Cardiac septum (tissue), 1 donor: ENCODE results near the gene ELFN1. TPM values are rescaled to one million over a fixed set of nuclear protein-coding genes. Genes with fewer than 3 reads are reported as not detected.

Source experiments
- DNase-seq: peaks from one replicate; pipeline ENCODE4 v3.0.0-alpha.2; 2020; ENCODE audit warnings: low spot score
- intact Hi-C: fragments of 100-400 bp; cut with DNase I; formaldehyde crosslinking; loops from one replicate; pipeline ENCODE4 v1.14.0; 2022
- total RNA-seq: library from RNA; stranded (reverse); fragmentation: NEBNext Ultra II Directional; extraction: Animal tissue kit (Norgen Biotek cat#: 25700); gene quantifications from one replicate; pipeline ENCODE4 v1.2.1, GENCODE V29; 2021
- donor health status: DM: no; HTN: no; CAD: no.

ELFN1 gene
- total RNA-seq, 1 donor from 2014 or later, result 7.4 TPM

DNA sequence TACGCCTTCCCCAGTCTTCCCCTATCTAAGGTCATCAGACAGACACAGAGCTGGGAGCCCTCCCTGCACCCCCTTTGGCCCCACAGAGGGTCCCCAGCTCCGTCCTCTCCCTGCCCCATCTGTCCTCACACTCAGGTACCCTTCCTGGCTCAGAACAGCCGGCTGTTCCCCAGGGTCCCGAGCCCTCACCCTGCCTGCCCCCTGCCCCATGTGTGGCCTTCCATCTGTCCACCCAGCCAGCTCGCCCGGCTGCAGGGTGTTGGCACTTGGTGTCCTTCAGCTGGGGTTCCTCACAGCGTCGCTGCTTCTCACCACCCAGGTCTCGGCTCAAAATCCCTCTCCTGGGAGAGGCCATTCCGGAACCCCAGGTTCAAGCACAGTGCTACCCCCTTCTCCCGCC is 28.9 kb upstream of the ELFN1 start:
- intact Hi-C loops, result no loop called here
- no peak for DNase-seq

- intact Hi-C loops, result no loop called here
- no peak for DNase-seq
Observed at GRCh38 chr7:1641661-1642260, 28.3 kb upstream of the ELFN1 start.

DNA sequence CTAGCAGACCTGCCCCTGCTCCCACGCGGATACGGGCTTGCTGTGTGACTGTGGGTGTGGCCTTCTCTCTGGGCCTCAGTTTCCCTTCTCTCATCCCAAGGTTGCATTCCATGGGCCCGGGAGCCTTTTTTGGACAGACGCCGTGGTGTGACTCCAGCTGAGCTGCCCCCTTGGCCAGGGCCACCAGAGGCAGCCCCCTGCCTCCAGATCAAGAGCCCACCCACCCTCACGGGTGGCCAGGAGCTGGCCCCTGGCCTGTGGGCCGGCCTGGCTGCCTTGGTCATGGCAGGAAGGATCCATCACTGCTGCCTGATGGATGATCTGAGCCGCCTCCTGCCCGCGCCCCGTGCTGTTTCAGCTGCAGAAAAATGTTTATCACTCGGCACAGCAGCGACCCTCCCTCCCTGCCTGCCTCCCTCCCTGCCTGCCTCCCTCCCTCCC is 27.8 kb upstream of the ELFN1 start:
- no peak for DNase-seq
- intact Hi-C loops, result no loop called here

GRCh38 chr7:1643270-1644092 is 26.6 kb upstream of the ELFN1 start:
- intact Hi-C loops, result no loop called here
- no peak for DNase-seq

- DNase-seq, result no peak
- intact Hi-C loops, result loop anchor here (5.0 kb wide), 1 partner anchor 83 kb away; no protein-coding TSS in a partner anchor
Observed at GRCh38 chr7:1644341-1645070, 25.6 kb upstream of the ELFN1 start.

DNA sequence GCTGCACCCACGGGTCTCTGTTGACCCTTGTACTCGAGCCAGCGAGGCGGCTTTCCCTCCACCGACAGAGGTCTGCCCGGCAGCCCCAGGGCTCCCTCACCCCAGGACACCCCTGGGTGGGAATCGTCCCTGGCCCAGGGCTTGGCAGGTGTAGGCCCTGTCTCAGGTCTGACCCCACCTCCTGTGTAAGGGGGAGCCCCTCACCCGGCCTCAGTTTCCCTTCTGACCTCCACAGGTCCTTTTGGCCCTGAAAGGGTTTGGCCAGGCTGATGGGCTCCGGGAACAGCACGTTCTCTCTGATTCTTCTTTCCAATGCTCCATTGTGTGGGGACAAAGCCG is 25.0 kb upstream of the ELFN1 start:
- no peak for DNase-seq
- intact Hi-C loops, result loop anchor here (5.0 kb wide), 1 partner anchor 82 kb away; no protein-coding TSS in a partner anchor

DNA sequence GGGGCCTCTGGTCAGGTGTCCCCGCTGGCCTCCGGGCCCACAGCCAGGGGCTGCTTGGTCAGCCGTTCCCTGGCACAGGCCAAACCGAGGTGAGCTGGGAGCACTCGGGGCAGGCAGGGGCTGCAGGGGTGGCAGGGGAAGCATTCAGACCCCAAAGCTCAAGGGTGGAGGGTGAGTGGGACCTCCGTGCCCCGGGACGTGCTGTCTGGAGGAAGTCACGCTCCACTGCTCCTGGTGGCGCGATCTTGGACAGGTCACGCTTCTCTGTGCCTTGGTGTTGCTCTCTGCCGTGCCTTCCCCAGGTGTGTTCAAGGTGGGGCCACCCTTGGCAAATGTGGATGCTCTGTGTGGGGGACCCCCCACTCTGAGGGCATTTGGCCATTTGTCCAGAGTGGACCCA is 24.6 kb upstream of the ELFN1 start:
- DNase-seq, result no peak

GRCh38 chr7:1646391-1646790 is 23.7 kb upstream of the ELFN1 start:
- DNase-seq, result no peak
- intact Hi-C loops, result loop anchor here (5.0 kb wide), 1 partner anchor 81 kb away; no protein-coding TSS in a partner anchor

More for the DNA sequence above, 24.6 kb upstream of the ELFN1 start:
- intact Hi-C loops, result loop anchor here (5.0 kb wide), 1 partner anchor 82 kb away; no protein-coding TSS in a partner anchor

DNA sequence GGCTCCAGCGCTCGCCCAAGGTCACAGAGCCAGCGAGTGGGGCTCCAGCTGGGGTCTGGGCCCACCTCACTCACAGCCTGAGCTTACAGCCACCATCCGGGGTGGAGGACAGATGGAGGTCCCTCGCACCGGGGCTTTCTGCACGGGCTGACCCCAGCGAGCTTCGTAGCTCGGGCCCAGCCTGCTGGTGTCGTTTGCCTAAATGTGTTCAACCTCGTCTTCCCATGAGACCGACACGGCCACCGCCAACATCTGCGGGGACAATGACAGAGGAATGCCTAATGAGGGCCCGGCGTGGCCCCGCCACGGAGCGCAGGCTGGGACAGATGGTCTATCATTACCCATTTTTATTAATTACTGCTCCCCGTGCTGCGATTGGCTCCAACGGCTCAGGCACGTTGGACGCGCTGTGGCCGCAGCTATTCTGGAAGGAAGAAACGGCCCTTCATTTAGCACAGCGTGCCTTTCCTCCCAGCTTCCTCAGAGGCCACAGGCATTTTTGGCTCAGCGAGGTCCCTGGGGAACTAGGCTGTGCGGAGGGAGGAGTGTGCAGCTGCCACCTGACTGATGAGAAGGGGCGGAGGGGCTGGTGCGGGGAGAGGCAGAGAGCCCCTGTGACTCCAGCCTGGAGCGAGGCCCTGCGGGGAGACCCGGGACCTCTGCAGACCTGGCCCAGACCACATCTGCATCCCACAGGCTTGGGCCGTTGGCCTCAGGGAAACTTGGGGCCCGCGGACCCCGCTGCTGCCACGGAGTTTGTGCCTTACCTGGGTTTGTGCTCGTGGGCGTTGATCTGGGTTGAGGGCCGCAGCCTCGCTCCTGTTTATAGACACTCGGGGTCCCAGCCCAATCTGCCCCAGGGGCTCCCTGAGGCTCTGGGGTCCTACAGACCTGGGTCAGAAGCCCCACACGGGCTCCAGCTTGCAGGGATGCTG is 22.9 kb upstream of the ELFN1 start:
- DNase-seq, result no peak
- intact Hi-C loops, result loop anchor here (5.0 kb wide), 1 partner anchor 80 kb away; no protein-coding TSS in a partner anchor

DNA sequence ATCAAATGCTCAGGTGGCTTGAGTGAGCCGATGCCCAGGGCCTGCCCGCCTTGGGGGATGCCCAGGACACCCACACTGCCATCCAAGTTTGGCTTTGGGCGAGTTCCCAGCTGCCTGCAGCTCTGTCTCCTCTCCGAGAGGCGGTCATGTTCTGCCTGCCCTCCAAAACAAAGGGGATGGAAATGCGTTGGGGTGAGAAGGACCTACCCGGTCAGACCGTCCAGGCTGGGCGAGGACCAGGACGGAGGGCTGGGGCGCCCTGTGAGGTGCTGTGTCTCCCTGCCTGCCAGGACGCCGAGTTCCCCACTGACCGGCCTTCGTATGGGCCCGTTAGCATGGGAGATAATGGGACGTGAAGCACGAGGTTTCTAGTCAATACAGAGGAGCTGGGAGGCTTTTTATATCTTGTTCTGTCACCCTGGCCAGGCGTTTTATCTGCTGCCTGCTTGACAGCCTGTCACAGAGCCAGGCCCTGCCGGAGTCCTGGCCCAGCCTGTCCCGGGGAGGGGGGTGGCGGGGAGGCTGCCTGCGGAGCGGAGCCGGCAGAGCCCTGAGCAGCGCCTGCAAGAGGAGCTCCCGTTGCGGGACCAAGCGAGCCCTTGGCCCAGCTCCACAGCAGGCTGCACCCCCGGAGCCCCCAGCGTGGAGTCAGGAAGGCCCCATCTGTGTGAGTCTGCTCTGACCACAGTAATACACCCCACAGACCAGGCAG is 22.0 kb upstream of the ELFN1 start:
- intact Hi-C loops, result loop anchor here (5.0 kb wide), 1 partner anchor 79 kb away; no protein-coding TSS in a partner anchor
- DNase-seq, result peak; percentile 88

- no peak for DNase-seq
- intact Hi-C loops, result loop anchor here (5.0 kb wide), 1 partner anchor 77 kb away; no protein-coding TSS in a partner anchor
Observed at GRCh38 chr7:1649751-1650326, 20.2 kb upstream of the ELFN1 start.

- no peak for DNase-seq
- intact Hi-C loops, result no loop called here
Observed at GRCh38 chr7:1650363-1651030, 19.6 kb upstream of the ELFN1 start.

- DNase-seq, result no peak
- intact Hi-C loops, result no loop called here
Observed at GRCh38 chr7:1651031-1651446, 19.0 kb upstream of the ELFN1 start.

DNA sequence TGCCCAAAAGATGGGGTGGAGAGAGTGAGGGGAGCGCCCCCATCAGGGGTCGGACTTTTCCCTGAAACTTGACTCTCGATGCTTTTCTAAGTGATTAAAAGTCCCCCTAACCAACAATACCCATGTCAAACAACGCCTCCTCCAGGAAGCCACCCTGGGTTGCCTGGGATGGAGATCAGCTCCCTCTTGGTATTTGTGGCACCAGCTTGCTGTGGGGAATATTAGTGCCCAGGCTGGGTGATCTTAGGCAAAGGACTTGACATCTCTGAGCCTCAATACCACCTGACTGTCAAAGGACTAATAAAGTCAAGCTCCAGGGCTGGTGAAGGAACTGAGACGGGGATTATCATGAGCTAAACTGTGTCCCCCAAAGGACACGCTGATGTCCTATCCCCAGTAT is 18.2 kb upstream of the ELFN1 start:
- intact Hi-C loops, result no loop called here
- DNase-seq, result no peak

DNA sequence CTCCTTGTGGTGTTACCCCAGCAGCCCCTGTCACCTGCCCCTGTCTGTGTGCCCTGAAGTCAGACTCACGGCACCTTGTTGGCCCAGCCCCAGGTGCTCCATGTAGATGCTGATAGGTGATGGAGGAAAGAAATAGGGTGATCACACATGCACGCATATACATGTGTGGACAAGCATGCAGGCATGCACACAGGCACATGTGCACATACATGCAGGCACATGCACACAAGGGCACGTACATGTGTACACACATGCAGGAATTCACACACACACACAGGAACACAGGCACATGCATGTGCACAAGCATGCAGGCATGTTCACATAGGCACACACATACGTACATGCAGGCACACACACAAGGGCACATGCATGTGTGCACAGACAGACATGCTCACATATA is 16.6 kb upstream of the ELFN1 start:
- DNase-seq, result no peak
- intact Hi-C loops, result no loop called here

GRCh38 chr7:1654111-1654510 is 16.0 kb upstream of the ELFN1 start:
- no peak for DNase-seq
- intact Hi-C loops, result no loop called here

- DNase-seq, result no peak
- intact Hi-C loops, result no loop called here
Observed at GRCh38 chr7:1654738-1655475, 15.2 kb upstream of the ELFN1 start.
